IPS DF 19.7 (cell line): ENCODE measurements around the gene ACBD6.

Experiments
- DNase-seq: peaks from one replicate; pipeline ENCODE4 v3.0.0-alpha.2; 2013; ENCODE audit warnings: low read depth, low spot score

Gene ACBD6

DNA sequence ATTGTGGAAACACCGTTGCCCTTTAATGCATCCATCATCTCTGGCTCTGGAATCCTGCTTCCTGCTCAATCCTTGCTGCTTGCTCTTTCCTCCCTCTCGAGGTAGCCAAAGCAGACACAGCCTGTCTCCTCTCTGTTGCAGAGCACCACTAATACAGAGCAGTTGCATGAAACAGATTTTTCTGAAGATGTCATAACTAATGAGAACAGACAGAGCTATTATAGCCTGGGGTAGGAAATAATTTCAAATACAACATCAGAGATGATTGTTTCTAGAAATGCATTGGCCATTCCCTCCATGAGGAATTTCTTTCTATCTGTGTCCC lies 23.3 kb upstream of the ACBD6 start:
- no peak for DNase-seq

DNA sequence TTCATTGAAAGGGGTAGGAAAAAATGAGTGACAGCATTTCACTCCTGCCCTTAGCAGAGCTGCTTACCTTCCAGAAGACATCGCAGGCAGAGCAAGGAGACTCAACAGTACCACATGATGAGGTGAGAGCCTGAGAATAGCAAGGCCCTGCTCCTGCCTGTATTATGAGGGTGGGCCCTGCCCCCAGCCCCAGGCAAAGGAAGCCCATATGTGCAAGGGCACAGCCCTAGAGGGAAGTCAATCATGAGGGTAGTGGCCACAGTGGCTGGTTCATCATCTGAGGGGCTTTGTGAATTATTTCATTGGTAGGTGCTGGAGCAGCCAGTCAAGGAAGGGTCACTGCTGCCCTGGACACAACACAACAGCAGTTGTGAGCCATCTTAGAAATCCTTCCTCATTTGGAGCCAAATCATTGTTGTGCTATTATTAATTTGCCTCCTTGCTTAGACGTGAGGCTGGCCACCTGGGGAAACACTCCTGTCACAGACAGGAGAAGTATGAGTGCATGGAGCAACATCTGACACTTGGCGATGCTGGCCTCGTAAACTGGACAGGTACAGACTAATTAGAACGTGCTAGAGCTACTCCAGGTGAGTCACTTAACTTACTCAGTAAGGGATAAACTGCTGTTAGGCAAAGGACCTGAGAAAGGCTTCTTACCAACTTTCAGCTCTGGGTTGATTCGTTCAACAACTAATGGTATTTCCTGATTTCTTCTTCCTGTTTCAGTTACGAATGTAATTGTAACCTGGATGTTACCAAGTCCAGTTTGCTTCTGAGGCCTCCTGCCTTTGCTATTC lies 22.7 kb upstream of the ACBD6 start:
- DNase-seq = no peak

DNA sequence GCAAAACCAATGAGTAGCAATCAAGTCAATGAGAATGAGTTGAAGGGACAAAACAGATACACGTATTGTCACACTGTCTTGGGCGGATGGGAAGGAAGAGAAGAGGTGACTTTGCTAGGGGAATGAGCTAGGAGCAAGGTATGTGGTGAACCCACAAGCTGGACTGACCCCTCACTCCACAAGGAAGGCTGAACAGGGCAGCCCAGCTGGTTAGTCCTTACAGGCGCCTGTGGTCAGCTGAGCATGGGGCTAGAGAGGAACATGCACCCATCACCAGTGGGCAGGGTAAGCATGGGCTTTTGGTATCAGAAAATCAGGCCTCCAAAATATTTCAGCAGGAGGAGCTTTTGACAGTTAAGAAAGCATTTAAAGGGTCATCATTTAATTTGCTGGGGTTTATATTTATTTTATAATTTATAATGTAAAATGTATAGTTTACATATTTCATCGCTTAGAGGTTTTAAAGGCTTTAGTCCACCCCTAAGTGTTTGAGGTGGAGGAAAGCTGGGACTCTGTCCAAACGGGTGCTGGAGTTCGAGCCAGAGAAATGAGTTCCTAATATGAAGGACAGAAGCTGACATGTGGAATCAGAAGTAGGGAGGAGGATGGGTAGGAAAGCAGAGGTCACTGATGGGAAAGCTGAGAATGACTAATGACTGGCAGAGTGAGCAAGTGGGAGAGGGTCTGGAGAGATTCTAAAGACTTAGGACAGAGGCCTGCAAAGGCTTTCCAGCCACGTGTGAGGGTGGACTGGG lies 22.0 kb upstream of the ACBD6 start:
- DNase-seq = no peak

DNA sequence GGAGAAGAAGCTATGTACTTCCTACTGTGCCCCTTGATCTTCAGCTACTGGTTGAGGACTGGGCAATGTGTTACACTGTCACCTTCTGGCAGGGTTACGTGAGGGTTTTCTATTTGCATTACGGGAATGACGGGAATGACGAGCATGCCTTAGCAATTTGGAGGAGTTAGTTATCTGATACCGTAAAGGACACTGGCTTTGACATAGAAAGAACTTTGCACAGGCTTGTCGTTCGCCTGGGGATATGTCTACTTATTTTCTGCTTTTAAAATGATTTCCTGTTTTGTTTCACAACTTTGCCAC lies 19.8 kb upstream of the ACBD6 start:
- no peak for DNase-seq

DNA sequence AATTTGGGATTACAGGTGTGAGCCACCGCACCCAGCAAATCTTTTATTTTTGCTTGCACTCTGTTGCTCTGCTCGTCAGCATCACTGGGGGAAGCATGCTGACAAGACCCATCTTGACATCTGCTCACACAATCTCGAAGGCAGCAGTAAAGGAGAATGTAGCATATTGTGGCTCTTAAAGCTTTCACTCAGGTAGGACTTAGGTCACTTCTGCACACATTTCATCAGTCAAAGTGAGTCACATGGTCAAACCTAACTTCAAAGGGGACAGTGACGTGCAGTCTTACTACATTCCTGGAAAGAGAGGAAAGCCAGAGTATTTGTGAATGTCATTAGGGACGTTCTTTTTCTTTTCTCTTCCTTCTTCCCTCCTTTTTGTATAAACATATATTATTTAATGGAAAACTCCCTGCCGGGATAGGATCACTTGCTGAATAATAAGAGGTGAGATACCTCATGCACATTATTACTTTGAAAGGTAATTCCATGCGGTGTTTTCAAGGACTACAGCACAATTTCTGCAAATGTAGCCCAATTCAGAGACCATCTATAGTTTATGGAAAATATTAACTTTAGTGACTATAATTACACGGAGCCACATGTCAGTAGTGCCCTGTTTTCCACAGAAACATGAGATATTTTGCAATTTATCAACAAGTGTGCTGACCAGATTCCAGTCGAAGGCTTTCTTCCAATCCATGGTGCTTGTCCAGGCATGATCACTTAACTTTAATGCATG lies 19.3 kb upstream of the ACBD6 start:
- no peak for DNase-seq

DNA sequence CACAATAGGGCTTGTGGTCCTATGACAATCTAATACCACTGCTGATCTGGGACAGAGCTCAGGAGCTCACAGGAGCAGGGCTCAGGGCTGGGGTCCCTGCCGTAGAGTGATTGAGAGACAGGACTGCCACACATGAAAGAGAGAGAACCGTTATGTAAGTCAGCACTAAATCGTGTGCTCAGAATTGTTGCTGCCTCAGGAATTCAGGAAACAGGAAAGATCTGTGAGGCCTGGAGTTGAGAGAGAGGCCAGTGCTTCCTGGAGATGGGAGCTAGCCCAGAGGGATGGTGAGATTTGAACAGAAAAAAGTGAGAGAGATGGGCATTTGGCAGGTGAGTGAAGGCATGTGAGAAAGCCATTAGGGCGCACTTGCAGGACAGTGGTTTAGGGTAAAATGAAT lies 17.5 kb upstream of the ACBD6 start:
- DNase-seq = no peak

DNA sequence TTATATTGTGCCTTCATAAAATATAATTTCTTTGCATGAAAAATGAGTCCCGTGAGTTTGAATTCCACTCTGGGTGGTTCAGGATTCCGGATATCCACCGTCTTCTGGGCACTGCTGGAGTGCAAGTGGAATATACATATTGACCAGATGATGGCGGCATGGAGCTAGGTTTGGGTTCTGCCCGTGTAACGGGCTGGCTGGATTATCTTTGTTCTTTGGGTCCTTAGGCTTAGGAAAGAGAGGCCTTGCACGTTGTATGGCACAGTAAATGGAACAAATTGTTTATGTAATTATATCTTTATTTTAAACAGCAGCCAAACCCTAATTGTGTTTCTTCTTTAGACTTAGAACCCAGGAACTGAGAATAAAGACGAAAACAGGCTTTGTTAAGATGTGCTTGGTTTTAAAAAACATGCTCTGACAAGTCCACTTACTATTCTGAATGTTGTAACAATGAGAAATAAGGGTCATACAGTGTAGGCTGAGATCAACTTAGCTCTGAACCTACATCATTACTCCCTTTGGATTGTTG lies 13.5 kb upstream of the ACBD6 start:
- no peak for DNase-seq

DNA sequence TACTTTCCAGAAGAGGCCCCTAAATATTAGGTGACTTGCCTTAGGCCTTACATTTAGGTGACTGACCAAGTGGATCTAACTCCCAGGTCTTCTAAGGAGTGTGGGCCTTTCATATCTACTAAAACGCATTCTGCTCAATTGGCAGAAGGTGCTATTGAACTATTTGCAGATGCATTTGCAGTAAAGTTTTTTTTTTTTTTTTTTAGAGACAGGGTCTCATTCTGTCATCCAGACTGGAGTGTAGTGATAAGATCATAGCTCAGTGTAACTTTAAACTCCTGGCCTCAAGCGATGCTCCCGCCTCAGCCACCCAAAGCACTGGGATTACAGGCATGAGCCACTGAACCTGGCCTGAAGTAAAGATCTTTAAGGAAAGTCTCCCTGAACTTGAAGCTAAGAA lies 13.0 kb upstream of the ACBD6 start:
- no peak for DNase-seq

DNA sequence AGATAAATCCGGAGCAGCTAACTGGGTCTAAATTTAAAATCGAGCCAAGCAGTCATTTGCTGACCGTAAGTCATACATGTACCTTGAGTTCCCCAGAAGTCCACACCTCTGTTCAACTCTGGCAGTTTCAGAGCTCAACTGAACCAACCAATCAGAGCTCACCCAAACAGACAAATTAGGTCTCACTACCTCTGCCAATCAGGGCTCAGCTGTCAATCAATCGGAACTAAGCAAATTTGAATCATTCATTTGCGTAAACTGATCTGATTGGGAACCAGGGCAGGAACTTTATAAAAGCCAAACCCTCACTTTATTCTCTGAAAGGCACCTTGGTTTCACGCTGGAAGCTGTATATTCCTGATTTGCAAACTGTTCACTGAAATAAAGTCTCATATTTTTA lies 11.2 kb upstream of the ACBD6 start:
- no peak for DNase-seq

DNA sequence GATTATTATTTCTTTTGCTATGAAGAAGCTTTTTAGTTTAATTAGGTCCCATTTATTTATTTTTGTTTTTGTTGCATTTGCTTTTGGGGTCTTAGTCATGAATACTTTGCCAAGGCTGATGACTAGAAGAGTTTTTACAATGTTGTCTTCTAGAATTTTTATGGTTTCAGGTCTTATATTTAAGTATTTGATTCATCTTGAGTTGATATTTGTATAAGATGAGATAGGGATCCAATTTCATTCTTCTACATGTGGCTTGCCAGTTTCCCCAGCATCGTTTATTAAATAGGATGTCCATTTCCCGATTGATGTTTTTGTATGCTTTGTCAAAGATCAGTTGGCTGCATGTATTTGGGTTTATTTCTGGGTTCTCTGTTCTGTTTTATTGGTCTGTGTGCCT lies 8.5 kb upstream of the ACBD6 start:
- no peak for DNase-seq

DNA sequence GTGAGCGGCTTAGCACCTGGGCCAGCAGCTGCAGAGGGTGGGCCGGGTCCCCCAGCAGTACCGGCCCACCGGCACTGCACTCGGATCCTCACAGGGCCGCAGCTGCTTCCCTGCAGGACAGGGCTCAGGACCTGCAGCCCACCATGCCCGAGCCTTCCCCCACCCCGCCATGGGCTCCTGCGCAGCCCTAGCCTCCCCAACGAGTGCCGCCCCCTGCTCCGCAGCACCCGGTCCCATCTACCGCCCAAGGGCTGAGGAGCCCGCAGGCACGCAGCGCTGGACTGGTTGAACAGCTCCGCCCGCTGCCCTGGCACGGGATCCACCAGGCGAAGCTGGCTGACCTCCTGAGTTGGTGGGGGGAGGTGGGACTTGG lies 6.3 kb upstream of the ACBD6 start:
- no peak for DNase-seq

DNA sequence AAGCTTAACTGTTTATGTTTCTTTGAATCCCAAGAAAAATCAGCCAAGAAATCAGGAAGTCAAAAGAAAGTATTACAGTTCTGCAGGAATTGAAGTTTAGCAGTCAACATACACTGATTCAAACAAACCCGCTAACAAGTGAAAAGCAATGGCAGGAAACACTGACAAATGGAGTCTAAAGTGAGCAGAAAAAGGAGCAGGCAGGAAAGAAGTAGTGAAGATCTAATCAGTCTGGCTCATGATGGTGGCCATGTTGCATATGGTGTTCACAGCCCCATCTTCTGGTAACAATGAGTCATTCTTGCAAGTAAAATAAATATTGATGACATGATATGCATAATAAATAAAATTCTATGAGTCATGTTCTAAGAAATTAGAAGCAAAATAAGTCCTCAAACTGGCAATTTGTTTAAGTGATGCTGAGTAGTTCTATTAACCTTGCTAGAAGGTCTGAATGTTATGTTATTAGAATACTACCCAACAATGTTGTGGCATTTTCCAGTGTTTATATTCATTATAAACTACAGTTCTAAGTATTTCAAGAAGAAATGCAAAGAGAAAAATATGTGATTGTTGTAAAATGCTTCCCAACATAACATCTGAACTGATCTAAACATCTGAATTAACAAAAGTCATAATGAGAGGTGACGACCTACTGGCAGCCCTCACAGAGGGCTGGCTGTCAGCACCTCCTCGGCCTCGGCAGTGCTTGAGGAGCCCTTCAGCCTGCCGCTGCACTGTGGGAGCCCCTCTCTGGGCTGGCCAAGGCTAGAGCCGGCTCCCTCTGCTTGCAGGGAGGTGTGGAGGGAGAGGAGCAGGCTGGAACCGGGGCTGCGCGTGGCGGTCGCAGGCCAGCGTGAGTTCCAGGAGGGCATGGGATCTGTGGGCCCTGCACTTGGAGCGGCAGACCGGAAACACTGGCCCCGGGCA lies 5.7 kb upstream of the ACBD6 start:
- no peak for DNase-seq

DNA sequence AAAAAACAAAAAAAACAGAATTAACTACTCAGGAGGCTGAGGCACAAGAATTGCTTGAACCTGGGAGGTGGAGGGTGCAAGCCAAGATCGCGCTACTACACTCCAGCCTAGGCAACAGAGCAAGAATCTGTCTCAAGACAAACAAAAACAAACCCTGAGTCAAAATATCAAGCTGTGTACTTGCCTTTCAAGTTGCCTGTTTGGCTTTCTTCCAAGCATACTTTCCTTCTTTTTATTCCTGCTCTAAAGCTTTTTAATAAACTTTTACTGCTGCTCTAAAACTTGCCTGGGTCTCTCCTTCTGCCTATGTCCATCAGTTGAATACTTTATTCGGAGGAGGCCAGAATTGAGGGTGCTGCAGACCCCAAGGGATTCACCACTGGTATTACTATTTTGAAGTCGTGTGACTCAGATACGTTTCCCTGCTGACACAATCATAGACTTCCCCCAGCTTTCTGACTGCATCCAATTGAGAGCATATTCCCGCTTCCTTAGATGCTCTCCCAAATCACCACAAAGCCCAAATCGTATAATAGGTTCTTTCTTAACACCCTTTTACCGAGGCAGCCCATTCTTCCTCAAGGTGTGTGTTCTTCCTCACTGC lies 3.5 kb upstream of the ACBD6 start:
- DNase-seq = no peak

DNA sequence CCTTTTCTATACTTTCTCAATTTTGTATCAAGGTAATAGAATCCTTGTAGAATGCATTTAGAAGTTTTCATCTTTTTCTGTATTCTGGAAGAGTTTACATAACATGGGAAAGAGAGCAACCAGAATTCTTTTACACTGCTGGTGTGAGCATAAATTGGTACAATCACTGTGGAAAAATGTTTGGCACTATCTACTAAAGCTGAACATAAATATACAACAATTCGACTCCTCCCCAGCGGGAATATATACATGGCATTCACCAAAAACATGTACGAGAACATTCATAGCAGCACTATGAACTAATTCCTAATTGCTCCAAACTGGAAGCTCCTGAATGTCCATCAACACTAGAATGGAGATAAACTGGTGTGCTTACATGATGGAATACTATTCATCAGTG lies 1.8 kb upstream of the ACBD6 start:
- no peak for DNase-seq

DNA sequence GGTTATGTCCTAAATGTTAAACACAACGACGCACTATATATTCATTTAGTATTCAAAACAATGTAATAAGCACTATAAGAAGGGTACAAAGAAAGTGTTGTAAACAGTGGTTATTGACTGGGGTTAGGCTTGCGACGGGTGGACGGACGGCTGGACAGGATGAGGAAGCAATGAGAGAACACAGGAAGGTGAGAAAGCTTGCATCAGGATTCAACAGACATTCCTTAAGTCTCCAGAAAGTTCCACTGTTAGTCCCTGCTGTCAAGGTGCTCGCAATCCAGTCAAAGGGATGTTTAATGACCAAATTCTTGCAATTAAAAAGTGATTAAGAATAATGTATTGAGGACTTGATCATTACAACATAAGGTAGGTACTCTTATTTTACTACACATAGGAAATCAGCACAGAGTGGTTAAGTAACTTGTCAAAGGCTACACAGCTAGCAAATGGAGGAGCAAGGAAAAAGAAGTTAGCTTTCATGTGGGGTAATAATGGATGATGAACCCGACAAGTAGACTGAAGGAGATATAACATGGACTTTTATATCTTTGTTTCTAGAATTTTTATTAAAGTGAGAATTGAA lies 994 bp upstream of the ACBD6 start:
- no peak for DNase-seq

DNA sequence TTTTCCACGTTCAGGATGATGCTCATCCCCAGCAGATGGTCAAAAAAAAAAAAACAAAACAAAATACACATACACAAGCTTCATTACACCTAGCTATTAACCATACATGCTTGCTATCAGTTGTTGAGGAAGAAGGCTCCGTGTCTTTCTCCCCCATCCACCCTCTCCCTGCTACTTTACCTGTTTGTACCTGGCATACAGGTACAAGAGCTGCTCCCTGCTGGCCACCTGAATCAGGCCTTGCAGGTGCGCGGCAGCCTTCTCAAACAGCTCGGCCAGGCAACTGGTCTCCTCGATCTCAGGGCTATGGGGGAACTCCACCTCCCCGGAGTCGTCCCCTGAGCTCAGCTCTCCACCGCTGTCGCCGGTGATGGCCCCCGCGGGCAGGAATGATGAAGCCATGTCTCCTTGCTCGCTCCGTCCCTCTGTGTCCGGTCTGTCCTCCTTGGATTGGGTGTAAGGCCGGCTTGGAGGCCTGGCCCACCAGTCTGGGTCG lies 464 bp downstream of the ACBD6 start:
- DNase-seq = no peak

DNA sequence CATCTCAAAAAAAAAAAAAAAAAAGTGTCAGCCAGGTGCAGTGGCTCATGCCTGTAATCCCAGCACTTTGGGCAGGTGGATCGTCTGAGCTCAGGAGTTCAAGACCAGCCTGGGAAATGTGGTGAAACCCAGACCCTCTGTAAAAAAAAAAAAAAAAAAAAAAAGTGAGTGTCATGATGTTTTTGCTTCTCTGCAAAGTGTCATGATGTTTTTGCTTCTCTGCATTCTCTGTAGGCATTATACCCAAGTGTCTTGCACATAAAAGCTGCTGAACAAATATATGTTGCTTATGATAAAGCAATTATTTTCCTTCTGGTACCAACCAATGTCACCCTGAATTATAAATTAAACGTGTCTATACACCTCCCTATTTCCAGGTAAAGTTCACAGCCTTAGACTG lies 1.7 kb downstream of the ACBD6 start:
- DNase-seq = no peak

DNA sequence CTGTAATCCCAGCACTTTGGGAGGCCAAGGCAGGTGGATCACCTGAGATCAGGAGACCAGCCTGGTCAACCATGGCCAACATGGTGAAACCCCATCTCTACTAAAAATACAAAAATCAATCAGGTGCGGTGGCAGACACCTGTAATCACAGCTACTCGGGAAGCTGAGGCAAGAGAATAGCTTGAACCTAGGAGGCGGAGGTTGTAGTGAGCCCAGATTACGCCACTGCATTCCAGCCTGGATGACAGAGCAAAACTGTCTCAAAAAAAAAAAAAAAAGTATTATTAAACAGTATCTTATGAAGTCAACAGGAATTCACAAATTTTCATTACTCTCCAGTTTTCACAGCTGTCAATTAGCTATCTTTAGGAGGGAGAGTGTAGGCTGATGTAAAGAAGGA lies 3.8 kb downstream of the ACBD6 start:
- DNase-seq = no peak

DNA sequence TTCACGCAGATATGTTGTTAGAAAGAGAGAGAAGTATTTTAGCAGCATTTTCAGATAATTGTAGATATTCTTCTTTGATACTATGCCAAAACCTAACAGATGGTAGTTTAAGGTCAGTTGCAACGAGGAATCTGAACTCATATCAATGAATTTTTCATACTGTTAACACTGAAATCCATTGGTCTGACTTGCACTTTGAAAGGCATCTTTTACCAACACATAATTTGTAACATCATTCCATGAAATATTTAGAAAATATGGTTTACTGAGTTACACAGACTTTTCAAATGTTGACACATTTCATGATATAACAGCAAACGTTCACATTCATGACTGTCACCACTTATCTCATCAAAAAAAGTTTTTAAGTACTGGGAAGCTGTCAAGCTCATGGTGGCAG lies 4.6 kb downstream of the ACBD6 start:
- no peak for DNase-seq

DNA sequence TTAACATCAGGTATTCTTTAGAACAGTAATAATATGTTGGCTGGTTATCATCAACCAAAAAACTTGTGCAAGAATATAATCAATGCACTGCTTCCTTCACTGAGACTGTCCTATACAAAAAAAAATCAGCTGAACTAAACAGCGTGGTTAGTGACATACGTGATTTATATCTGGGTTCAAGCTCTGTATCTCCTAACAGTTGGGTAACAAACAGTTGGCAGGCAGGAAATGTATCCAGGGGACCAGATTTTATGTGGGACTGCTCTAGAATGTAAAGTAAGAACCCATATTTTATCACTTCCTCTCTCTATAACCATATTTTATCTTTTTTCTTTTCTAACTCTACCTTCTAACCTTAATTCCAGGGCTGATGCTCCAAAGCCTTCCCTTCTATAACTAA lies 8.0 kb downstream of the ACBD6 start:
- DNase-seq = no peak

DNA sequence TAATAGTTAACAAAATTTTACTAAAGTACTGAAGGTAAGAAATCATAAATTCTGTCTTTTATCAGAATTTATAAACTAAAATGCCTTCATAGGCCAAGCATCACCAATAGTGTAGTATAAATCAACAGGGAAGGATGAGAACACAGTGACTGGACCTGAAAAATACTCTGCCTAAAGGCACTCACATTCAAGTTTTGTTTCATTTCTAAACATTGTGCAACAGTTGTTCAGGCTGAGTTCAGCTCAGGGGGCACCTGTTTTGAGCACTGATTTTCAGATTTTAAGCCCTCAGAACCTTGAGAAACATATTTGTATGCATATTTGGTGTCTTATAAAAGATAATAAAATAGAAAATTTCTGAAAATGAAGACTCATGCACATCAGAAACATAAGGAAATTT lies 12.4 kb downstream of the ACBD6 start:
- DNase-seq = no peak
